HepG2 (cell line): ENCODE measurements around the gene PIGK. TPM values are rescaled to one million over a fixed set of nuclear protein-coding genes. Genes with fewer than 3 reads are reported as not detected.
"Not testable (repeated sequence)": the region's sequence is repeated elsewhere in the genome, so short reads cannot be mapped to it uniquely, and the experiment has no call there.

ENCODE experiments used
- ATAC-seq: fragments of 200-7000 bp; cut with Tn5 transposase; 3 replicates; pipeline ENCODE4 v1.9.1; 2020; ENCODE audit warnings: mild to moderate bottlenecking, moderate library complexity
- BruUV-seq: library from RNA; stranded (reverse); fragments of 400-500 nt; replicated peaks from 2 replicates; lab custom pipeline; 2021; lab: Mats Ljungman, UMichigan
- CTCF ChIA-PET: fragments of 300-600 bp; formaldehyde crosslinking; extraction: SDS; loops from one replicate; lab custom pipeline; 2021; ENCODE audit warnings: low total read pairs, inconsistent platforms, low intra/inter-chr PET ratio; lab: Yijun Ruan, JAX
- POLR2A ChIA-PET: fragments of 350-600 bp; sonication (Branson Sonifier 250); formaldehyde crosslinking; loops from one replicate; lab custom pipeline; 2020; ENCODE audit warnings: antibody characterized with exemption, inconsistent platforms; lab: Yijun Ruan, JAX
- DNase-seq: peaks from one replicate; pipeline ENCODE4 v3.0.0-alpha.2; 2015; ENCODE audit warnings: low spot score
- FAIRE-seq: peaks from 3 replicates; lab custom pipeline; 2011; peaks lifted over from hg19 to GRCh38; lab: Jason Lieb, UNC
- H2AFZ ChIP-seq: one replicate; pipeline ENCODE4 v1.6.1; 2011; ENCODE audit warnings: low read length, inconsistent platforms
- H3K27ac ChIP-seq: fragments of 300-600 bp; 3 replicates; pipeline ENCODE4 v1.8.0; 2011; ENCODE audit warnings: mixed run types, mild to moderate bottlenecking, mixed read lengths, low read length, inconsistent platforms; ENCODE audit not compliant: insufficient read depth; ENCODE audit errors: extremely low read length
- H3K27me3 ChIP-seq, 2 experiments: fragments of 200-600 bp in 1 of 2; 2 replicates in 1 of 2; 3 replicates in 1 of 2; pipeline versions ENCODE4 v1.6.0 to v1.8.0; 2011; ENCODE audit warnings: low read length in 2 of 2, mild to moderate bottlenecking in 2 of 2, moderate library complexity in 2 of 2, inconsistent platforms in 1 of 2; ENCODE audit not compliant: insufficient read depth in 2 of 2, control insufficient read depth in 1 of 2
- H3K36me3 ChIP-seq, 2 experiments: fragments of 200-600 bp in 1 of 2; replicated peaks in 1 of 2; 2 replicates in 1 of 2; 3 replicates in 1 of 2; pipeline versions ENCODE4 v1.5.1 to v1.8.0; 2011; ENCODE audit warnings: low read length in 2 of 2, inconsistent platforms in 1 of 2; ENCODE audit not compliant: insufficient read depth in 2 of 2, control insufficient read depth in 1 of 2
- H3K4me1 ChIP-seq: 2 replicates; pipeline ENCODE4 v1.5.1; 2012; ENCODE audit warnings: low read length, inconsistent platforms; ENCODE audit not compliant: insufficient read depth
- H3K4me2 ChIP-seq: 2 replicates; pipeline ENCODE4 v1.6.0; 2011; ENCODE audit warnings: low read depth, low read length, inconsistent platforms
- H3K4me3 ChIP-seq, 3 experiments: fragments of 200-600 bp in 1 of 3; sonication (generic), shearing (Covaris generic) in 1 of 3; replicated peaks in 1 of 3; 2 replicates each; pipeline ENCODE4 v1.5.1; 2011 to 2016; ENCODE audit warnings: low read length in 3 of 3, inconsistent platforms in 2 of 3, low read depth in 2 of 3, mild to moderate bottlenecking in 2 of 3, control low read depth in 1 of 3, mixed read lengths in 1 of 3; ENCODE audit not compliant: insufficient read depth in 1 of 3
- H3K79me2 ChIP-seq: one replicate; pipeline ENCODE4 v1.6.1; 2011; ENCODE audit warnings: low read length, inconsistent platforms; ENCODE audit not compliant: insufficient read depth
- H3K9ac ChIP-seq: 2 replicates; pipeline ENCODE4 v1.6.0; 2011; ENCODE audit warnings: mild to moderate bottlenecking, low read depth, low read length, inconsistent platforms; ENCODE audit not compliant: insufficient read depth
- H3K9me3 ChIP-seq: 2 replicates; pipeline ENCODE4 v1.5.1; 2012; ENCODE audit warnings: mild to moderate bottlenecking, low read length
- H4K20me1 ChIP-seq: 2 replicates; pipeline ENCODE4 v1.6.0; 2011; ENCODE audit warnings: inconsistent platforms, mild to moderate bottlenecking, low read length, moderate library complexity; ENCODE audit not compliant: insufficient read depth
- KAT7 ChIP-seq: IDR thresholded peaks from 2 replicates; pipeline ENCODE4 v1.6.1; 2018; ENCODE audit warnings: borderline replicate concordance, missing compliant biosample characterization
- NFRKB ChIP-seq: fragments of 450-650 bp; IDR thresholded peaks from 2 replicates; pipeline ENCODE4 v1.6.1; 2017
- ZFP1 ChIP-seq: IDR thresholded peaks from 2 replicates; pipeline ENCODE4 v1.6.1; 2016
- ZZZ3 ChIP-seq: sonication (generic); formaldehyde crosslinking; IDR thresholded peaks from 2 replicates; pipeline ENCODE4 v1.4.0; 2020; ENCODE audit warnings: missing genetic modification reagents, mild to moderate bottlenecking, borderline replicate concordance
- WGBS: methylation state at CpG from one replicate; pipeline ENCODE4 v1.1.6; 2017; ENCODE audit warnings: low lambda C conversion rate; 5-methylcytosine and 5-hydroxymethylcytosine counted together
- in situ Hi-C: cut with HindIII; loops from 2 replicates; pipeline ENCODE4 v1.10.0; 2017; ENCODE audit warnings: low pct_unique_long_range_greater_than_20kb; ENCODE audit not compliant: extremely low pct_ligation_motif_present
- intact Hi-C: fragments of 100-400 bp; cut with micrococcal nuclease; formaldehyde crosslinking; loops from one replicate; pipeline ENCODE4 v1.10.0; 2022; ENCODE audit not compliant: unreplicated experiment
- polyA plus RNA-seq, 8 experiments: library from polyadenylated mRNA; depleted of rRNA in 3 of 8; stranded (reverse) in 7 of 8; unstranded in 1 of 8; fragments of >200 nt; fragmentation: Illumina TruSeq in 4 of 8; extraction: Trizol in 4 of 8; gene quantifications; 2 replicates each; pipeline versions ENCODE4 v1.2.1 to v1.2.3, GENCODE V29; 2011 to 2016; ENCODE audit warnings: low read depth in 4 of 8, missing spikeins in 1 of 8, mixed read lengths in 1 of 8; ENCODE audit not compliant: insufficient read depth in 1 of 8
- total RNA-seq, 5 experiments: library from RNA; depleted of rRNA; stranded (reverse); fragments of >200 nt; fragmentation: Illumina TruSeq; extraction: Trizol; gene quantifications; 2 replicates each; pipeline ENCODE4 v1.2.3, GENCODE V29; 2016; ENCODE audit warnings: low read depth in 1 of 5

Gene PIGK
- total and polyA plus RNA-seq, 2 of the 13 experiments (the other 11 are each of a cell fraction or from before 2014, with no cell fraction given) = 14.7 to 38.5 TPM

- in situ Hi-C loops (no loop called here), intact Hi-C loops (no loop called here)
- 84% methylated on average over 5 of the region's 5 CpGs for WGBS
- no peak for TF ChIP-seq NFRKB
- TF ChIP-seq KAT7 (CRISPR knock-in tag) = no peak
- TF ChIP-seq ZZZ3 (CRISPR knock-in tag) = no peak
- no peak for TF ChIP-seq ZFP1
- no peak overlapping the region for H3K27ac ChIP-seq
- H3K4me1 ChIP-seq = no peaks in the 10 kb centered on the region
- no peaks in the 10 kb centered on the region for H3K36me3 ChIP-seq
- CTCF ChIA-PET = no interaction called here
- H3K4me2 ChIP-seq = no peak overlapping the region
- ATAC-seq = no peak
- no peaks in the 10 kb centered on the region for H3K27me3 ChIP-seq
- BruUV-seq = no TSS peak
- POLR2A ChIA-PET = no interaction called here
- H3K4me3 ChIP-seq = no peak overlapping the region
- H4K20me1 ChIP-seq = no peaks in the 10 kb centered on the region
- no peak overlapping the region for H3K9ac ChIP-seq
- DNase-seq = no peak
- H3K9me3 ChIP-seq = no peaks in the 10 kb centered on the region
- H2AFZ ChIP-seq = no peak overlapping the region
- FAIRE-seq = no peak
- no peaks in the 10 kb centered on the region for H3K79me2 ChIP-seq
Measured at GRCh38 chr1:77164434-77164944, 54.7 kb downstream of the PIGK start.

- H3K4me3 ChIP-seq, H3K36me3 ChIP-seq, ATAC-seq, H3K79me2 ChIP-seq, H3K27me3 ChIP-seq, intact Hi-C loops, POLR2A ChIA-PET, H4K20me1 ChIP-seq, H3K9ac ChIP-seq, DNase-seq, H3K9me3 ChIP-seq, H3K4me2 ChIP-seq, CTCF ChIA-PET, FAIRE-seq, H3K4me1 ChIP-seq, H2AFZ ChIP-seq, H3K27ac ChIP-seq, BruUV-seq, in situ Hi-C loops: not testable (repeated sequence)
- WGBS = 92% methylated on average over 3 of the region's 3 CpGs
Measured at GRCh38 chr1:77159706-77160105, 59.5 kb downstream of the PIGK start.
